Measurements from ENCODE around the gene AGAP2. TPM values are rescaled to one million over a fixed set of nuclear protein-coding genes. Genes with fewer than 3 reads are reported as not detected.
A peak's percentile ranks its signal among the peaks of the same experiment; 100 is the strongest.

Gene AGAP2
- total RNA-seq, 1 donor from 2014 or later = 1.7 TPM

DNA sequence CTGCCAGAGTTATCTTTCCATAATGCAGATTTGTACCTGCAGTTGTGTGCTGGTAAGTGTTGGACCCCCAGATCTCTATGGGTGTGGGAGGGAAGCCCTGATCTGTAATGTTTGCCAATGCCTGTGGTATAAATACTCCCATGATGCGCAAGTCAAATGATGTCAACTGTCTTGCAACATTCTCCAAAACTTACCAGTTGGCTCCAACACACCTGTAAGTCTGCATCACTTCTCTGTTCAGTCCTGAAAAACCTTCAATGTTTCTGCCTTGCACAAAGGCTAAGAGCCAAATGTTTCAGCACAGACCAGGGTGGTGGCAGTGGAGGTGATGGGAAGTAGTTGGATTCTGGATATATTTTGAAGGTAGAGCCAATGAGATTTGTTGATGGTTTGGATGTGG, 41.5 kb downstream of the AGAP2 start:
- DNase-seq (ENCODE audit: low spot score) = no peak
- Histone ChIP-seq H3K9ac (no peak overlapping the region), H3K9me3 (ENCODE audit: low read depth) (no peaks in the 10 kb centered on the region), H2AFZ (replicated peaks) (no peak overlapping the region), H3F3A (ENCODE audit: low read depth) (peaks cover 7% of the 10 kb centered on the region), H3K4me3 (no peak overlapping the region), H3K36me3 (no peaks in the 10 kb centered on the region), H3K4me1 (peaks cover 6% of the 10 kb centered on the region), H3K27me3 (peaks cover 6% of the 10 kb centered on the region), H4K20me1 (ENCODE audit: low read depth) (no peaks in the 10 kb centered on the region), H3K27ac (no peak overlapping the region), H3K4me2 (no peak overlapping the region), H3K79me2 (ENCODE audit: low read depth) (peaks cover 8% of the 10 kb centered on the region)
- Mint-ChIP-seq H3K27me3 (ENCODE audit: insufficient read depth, low read depth) (no peaks in the 10 kb centered on the region), H3K27ac (no peak overlapping the region), H3K36me3 (peaks cover 6% of the 10 kb centered on the region), H3K4me3 (no peak overlapping the region), H3K9me3 (peaks cover 5% of the 10 kb centered on the region), H3K4me1 (no peaks in the 10 kb centered on the region)
- TF ChIP-seq, protein P1, sequence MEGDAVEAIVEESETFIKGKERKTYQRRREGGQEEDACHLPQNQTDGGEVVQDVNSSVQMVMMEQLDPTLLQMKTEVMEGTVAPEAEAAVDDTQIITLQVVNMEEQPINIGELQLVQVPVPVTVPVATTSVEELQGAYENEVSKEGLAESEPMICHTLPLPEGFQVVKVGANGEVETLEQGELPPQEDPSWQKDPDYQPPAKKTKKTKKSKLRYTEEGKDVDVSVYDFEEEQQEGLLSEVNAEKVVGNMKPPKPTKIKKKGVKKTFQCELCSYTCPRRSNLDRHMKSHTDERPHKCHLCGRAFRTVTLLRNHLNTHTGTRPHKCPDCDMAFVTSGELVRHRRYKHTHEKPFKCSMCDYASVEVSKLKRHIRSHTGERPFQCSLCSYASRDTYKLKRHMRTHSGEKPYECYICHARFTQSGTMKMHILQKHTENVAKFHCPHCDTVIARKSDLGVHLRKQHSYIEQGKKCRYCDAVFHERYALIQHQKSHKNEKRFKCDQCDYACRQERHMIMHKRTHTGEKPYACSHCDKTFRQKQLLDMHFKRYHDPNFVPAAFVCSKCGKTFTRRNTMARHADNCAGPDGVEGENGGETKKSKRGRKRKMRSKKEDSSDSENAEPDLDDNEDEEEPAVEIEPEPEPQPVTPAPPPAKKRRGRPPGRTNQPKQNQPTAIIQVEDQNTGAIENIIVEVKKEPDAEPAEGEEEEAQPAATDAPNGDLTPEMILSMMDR (IDR thresholded peaks at IDR 0.05) = no peak
- TF ChIP-seq EZH2phosphoT487 (IDR thresholded peaks at IDR 0.05) (no peak), EZH2 (IDR thresholded peaks at IDR 0.05) (no peak)

DNA sequence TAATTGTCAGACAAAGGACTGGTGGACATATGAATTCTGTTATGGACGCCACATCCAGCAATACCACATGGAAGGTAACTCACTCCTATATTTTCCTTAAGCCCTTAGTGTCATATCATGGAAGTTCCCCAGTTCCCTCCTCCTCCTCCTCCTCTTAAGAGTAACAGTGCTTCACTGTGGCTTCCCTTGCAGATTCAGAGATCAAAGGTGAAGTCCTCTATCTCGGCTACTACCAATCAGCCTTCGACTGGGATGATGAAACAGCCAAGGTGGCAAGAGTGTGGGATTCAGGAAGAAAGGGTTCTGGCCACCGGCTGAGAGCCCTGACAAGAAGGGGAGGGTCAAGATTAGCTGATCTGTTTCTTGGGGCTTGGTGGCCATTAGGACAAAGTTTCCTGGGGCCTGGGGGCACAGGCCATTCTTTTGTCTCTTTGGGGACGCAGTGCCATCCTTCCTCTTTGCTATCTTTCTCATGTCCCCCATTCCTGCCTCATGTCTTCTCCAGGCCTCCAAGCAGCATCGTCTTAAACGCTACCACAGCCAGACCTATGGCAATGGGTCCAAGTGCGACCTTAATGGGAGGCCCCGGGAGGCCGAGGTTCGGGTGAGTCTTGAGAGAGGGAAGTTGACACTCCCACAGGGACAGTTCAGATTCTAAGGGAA, 42.6 kb downstream of the AGAP2 start:
- Histone ChIP-seq H3K79me2 (ENCODE audit: low read depth) (peaks cover 8% of the 10 kb centered on the region), H3K9ac (no peak overlapping the region), H3K9me3 (ENCODE audit: low read depth) (no peaks in the 10 kb centered on the region), H4K20me1 (ENCODE audit: low read depth) (no peaks in the 10 kb centered on the region), H3K27me3 (peaks cover 12% of the 10 kb centered on the region), H3K36me3 (no peaks in the 10 kb centered on the region), H3K4me2 (no peak overlapping the region), H2AFZ (replicated peaks) (no peak overlapping the region), H3K27ac (no peak overlapping the region), H3K4me3 (no peak overlapping the region), H3F3A (ENCODE audit: low read depth) (peaks cover 7% of the 10 kb centered on the region), H3K4me1 (peaks cover 6% of the 10 kb centered on the region)
- Mint-ChIP-seq H3K27ac (no peak overlapping the region), H3K4me3 (peak overlapping the region; percentile 57), H3K9me3 (peaks cover 10% of the 10 kb centered on the region), H3K36me3 (peaks cover 5% of the 10 kb centered on the region), H3K4me1 (no peaks in the 10 kb centered on the region), H3K27me3 (ENCODE audit: insufficient read depth, low read depth) (peaks cover 2% of the 10 kb centered on the region)
- TF ChIP-seq, protein P1 (IDR thresholded peaks at IDR 0.05) = no peak
- TF ChIP-seq EZH2phosphoT487 (IDR thresholded peaks at IDR 0.05) (no peak), EZH2 (IDR thresholded peaks at IDR 0.05) (no peak)
- DNase-seq (ENCODE audit: low spot score) = no peak

DNA sequence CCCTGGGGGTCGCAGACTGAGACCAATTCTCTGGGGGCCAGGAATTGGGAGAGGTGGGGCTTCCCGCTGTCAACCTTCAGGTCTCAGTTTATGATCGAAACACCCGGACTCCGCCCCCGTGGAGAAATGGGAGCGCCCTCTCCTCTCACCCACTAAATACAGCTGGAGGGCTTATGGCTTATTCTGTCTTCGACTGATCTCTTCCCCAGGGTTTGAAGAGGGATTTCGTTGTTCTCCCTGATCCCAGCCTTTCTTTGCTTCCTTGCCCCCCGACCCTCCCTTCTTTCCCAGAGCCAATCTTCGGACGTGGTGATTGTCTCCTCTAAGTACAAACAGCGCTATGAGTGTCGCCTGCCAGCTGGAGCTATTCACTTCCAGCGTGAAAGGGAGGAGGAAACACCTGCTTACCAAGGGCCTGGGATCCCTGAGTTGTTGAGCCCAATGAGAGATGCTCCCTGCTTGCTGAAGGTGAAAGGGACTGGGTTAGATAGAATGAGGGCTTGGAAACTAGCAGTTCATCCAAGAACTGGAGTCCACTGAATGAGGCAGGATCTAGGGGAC, 44.0 kb downstream of the AGAP2 start:
- DNase-seq (ENCODE audit: low spot score) = peak; percentile 58
- Histone ChIP-seq H3K4me3 (peak overlapping the region; percentile 80), H3K27ac (peak overlapping the region; percentile 24), H2AFZ (replicated peaks) (peak overlapping the region; percentile 93), H3K27me3 (peaks cover 23% of the 10 kb centered on the region), H3K79me2 (ENCODE audit: low read depth) (peaks cover 8% of the 10 kb centered on the region), H3K9ac (peak overlapping the region; percentile 86), H3F3A (ENCODE audit: low read depth) (peaks cover 7% of the 10 kb centered on the region), H3K36me3 (no peaks in the 10 kb centered on the region), H3K9me3 (ENCODE audit: low read depth) (no peaks in the 10 kb centered on the region), H3K4me2 (peak overlapping the region; percentile 86), H4K20me1 (ENCODE audit: low read depth) (no peaks in the 10 kb centered on the region), H3K4me1 (peaks cover 6% of the 10 kb centered on the region)
- TF ChIP-seq, protein P1 (IDR thresholded peaks at IDR 0.05) = no peak
- no peak for TF ChIP-seq EZH2 (IDR thresholded peaks at IDR 0.05)
- TF ChIP-seq EZH2phosphoT487 (IDR thresholded peaks at IDR 0.05) = no peak
- Mint-ChIP-seq H3K27me3 (ENCODE audit: insufficient read depth, low read depth) (peaks cover 2% of the 10 kb centered on the region), H3K9me3 (peaks cover 10% of the 10 kb centered on the region), H3K27ac (no peak overlapping the region), H3K4me3 (no peak overlapping the region), H3K4me1 (no peaks in the 10 kb centered on the region), H3K36me3 (peaks cover 4% of the 10 kb centered on the region)

Data from neural progenitor cell (in vitro differentiated cells).